Measurements from ENCODE around the gene FITM1. TPM values are rescaled to one million over a fixed set of nuclear protein-coding genes. Genes with fewer than 3 reads are reported as not detected.
A peak's percentile ranks its signal among the peaks of the same experiment; 100 is the strongest.

Gene FITM1
- polyA plus RNA-seq, 2 of the 4 experiments (the other 2 are of a cell fraction): 0.06 TPM; not detected in 1

DNA sequence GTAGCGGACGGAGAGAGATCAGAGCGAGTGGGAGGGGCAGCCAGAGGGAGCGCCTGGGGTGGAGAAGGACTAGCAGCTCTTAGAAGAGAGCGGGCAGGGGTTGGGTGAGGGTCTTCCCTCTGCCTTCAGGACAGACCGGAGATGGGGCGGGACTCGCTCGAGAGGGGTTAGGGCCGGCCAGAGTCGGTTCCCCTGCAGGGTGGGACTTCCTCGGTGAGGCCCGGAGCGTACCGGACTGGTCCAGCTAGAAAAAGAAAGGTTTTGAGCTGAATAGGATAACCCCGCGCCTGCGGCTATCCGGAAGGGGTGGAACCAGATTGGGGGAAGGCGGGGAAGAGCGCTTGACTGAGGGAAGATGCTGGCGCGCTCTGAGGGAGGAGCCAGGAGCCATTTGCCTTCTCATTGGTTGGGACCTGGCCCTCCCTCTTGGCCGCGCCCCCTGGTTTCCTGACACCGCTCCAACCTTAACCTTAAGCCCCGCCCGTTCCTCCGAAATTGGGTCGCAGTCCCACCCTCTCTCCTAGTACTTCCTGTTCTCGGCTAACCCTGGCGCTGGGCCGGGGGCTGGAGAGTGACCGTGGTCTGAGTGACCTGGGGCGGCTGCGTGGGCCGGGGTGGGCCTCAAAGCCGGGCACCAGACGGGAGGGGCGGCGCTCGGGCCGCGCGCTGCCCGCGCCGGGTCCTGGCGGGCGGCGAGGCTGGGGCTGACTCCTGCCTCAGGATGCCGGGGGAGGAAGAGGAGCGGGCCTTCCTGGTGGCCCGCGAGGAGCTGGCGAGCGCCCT, 16.7 kb downstream of the FITM1 start, which contains the start of gene RNF31:
RNF31 (plus strand) TSS at position 521 of the 783 bp plus-strand sequence; CDS start at position 722, 201 bp downstream.
- POLR2A ChIA-PET: interaction anchor here (0.5 to 2.5 kb wide), 12 partner anchors 9 to 95 kb away, joined by 3 to 18 read pairs (median 4); partner anchors contain the start of genes CARMIL3, CHMP4A, DCAF11 and IRF9
- no peak for FAIRE-seq

DNA sequence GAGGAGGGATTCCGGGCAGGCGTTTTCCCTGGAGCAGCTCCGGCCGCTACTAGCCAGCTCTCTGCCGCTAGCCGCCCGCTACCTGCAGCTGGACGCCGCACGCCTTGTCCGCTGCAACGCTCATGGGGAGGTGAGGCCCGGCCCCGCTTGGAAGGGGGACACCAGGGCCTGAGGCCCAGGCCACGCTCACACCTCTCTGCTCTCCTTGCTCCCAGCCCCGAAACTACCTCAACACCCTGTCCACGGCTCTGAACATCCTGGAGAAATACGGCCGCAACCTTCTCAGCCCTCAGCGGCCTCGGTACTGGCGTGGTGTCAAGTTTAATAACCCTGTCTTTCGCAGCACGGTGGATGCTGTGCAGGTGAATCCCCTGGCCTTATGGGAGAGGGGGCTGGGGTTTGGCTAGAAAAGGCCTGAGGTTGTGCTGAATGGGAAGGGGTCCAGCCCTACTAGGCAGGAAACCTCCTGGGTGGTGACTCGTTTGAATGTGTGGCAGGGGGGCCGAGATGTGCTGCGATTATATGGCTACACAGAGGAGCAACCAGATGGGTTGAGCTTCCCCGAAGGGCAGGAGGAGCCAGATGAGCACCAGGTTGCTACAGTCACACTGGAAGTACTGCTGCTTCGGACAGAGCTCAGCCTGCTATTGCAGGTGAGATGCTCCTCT, 17.4 kb downstream of the FITM1 start:
- peak overlapping the region; percentile 89 for H3K4me3 ChIP-seq
- POLR2A ChIA-PET: interaction anchor here (0.6 to 2.5 kb wide), 2 partner anchors 12 to 33 kb away, joined by 3 to 13 read pairs; partner anchors contain the start of genes DCAF11, NRL and PSME1
- H3K27ac ChIP-seq: peak overlapping the region; percentile 91 to 98
- no peak for ATAC-seq
- WGBS (ENCODE audit: missing lambda C conversion rate): 10% methylated on average over 19 of the region's 29 CpGs
- TF ChIP-seq ZC3H11A (IDR thresholded peaks at IDR 0.05) (no peak), NFE2L2 (conservative IDR thresholded peaks at IDR 0.05; ENCODE audit: low read length) (no peak), ESRRA (IDR thresholded peaks at IDR 0.05; ENCODE audit: borderline replicate concordance, low read length) (no peak), KDM1A (IDR thresholded peaks at IDR 0.05; ENCODE audit: low read depth) (no peak), RCOR1 (IDR thresholded peaks at IDR 0.05; ENCODE audit: low read depth, low read length) (no peak), HOXB5 (CRISPR knock-in tag; IDR thresholded peaks at IDR 0.05) (no peak), BHLHE40 (IDR thresholded peaks at IDR 0.05; ENCODE audit: low read depth, low read length) (no peak), KDM5A (IDR thresholded peaks at IDR 0.05) (no peak), NR3C1 (IDR thresholded peaks at IDR 0.05) (no peak), PHF8 (IDR thresholded peaks at IDR 0.05; ENCODE audit: borderline replicate concordance, low read depth) (no peak), POLR2A (IDR thresholded peaks at IDR 0.05; ENCODE audit: low read length) (no peak), ZFP36 (IDR thresholded peaks at IDR 0.05; ENCODE audit: borderline replicate concordance, partially characterized antibody) (no peak), RARB (CRISPR knock-in tag; IDR thresholded peaks at IDR 0.05) (no peak), CBX8 (IDR thresholded peaks at IDR 0.05) (no peak), TFCP2L1 (CRISPR knock-in tag; IDR thresholded peaks at IDR 0.05) (no peak), FOSB (CRISPR knock-in tag; IDR thresholded peaks at IDR 0.05) (no peak), SREBF2 (IDR thresholded peaks at IDR 0.05) (no peak)
- TF ChIP-seq, protein P1, sequence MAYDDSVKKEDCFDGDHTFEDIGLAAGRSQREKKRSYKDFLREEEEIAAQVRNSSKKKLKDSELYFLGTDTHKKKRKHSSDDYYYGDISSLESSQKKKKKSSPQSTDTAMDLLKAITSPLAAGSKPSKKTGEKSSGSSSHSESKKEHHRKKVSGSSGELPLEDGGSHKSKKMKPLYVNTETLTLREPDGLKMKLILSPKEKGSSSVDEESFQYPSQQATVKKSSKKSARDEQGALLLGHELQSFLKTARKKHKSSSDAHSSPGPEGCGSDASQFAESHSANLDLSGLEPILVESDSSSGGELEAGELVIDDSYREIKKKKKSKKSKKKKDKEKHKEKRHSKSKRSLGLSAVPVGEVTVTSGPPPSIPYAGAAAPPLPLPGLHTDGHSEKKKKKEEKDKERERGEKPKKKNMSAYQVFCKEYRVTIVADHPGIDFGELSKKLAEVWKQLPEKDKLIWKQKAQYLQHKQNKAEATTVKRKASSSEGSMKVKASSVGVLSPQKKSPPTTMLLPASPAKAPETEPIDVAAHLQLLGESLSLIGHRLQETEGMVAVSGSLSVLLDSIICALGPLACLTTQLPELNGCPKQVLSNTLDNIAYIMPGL (CRISPR knock-in tag; IDR thresholded peaks at IDR 0.05; ENCODE audit: borderline replicate concordance): no peak
- TF ChIP-seq, protein P2, sequence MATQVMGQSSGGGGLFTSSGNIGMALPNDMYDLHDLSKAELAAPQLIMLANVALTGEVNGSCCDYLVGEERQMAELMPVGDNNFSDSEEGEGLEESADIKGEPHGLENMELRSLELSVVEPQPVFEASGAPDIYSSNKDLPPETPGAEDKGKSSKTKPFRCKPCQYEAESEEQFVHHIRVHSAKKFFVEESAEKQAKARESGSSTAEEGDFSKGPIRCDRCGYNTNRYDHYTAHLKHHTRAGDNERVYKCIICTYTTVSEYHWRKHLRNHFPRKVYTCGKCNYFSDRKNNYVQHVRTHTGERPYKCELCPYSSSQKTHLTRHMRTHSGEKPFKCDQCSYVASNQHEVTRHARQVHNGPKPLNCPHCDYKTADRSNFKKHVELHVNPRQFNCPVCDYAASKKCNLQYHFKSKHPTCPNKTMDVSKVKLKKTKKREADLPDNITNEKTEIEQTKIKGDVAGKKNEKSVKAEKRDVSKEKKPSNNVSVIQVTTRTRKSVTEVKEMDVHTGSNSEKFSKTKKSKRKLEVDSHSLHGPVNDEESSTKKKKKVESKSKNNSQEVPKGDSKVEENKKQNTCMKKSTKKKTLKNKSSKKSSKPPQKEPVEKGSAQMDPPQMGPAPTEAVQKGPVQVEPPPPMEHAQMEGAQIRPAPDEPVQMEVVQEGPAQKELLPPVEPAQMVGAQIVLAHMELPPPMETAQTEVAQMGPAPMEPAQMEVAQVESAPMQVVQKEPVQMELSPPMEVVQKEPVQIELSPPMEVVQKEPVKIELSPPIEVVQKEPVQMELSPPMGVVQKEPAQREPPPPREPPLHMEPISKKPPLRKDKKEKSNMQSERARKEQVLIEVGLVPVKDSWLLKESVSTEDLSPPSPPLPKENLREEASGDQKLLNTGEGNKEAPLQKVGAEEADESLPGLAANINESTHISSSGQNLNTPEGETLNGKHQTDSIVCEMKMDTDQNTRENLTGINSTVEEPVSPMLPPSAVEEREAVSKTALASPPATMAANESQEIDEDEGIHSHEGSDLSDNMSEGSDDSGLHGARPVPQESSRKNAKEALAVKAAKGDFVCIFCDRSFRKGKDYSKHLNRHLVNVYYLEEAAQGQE (IDR thresholded peaks at IDR 0.05): no peak
- FAIRE-seq: no peak
- peak overlapping the region; percentile 79 for H3K4me2 ChIP-seq
- DNase-seq (ENCODE audit: low read depth in 1 of 2, low spot score in 1 of 2): no peak
- no peaks in the 10 kb centered on the region for H3K9me3 ChIP-seq
- peaks cover 14% of the 10 kb centered on the region for H3K4me1 ChIP-seq
- CTCF ChIA-PET: interaction anchor here (1.6 to 12.6 kb wide), 4 partner anchors 11 to 40 kb away, joined by 4 to 168 read pairs (median 13); partner anchors contain the start of genes IRF9 and PSME1

More for the DNA sequence above, 16.7 kb downstream of the FITM1 start, which contains the start of gene RNF31:
- H3K4me2 ChIP-seq: peak within 1 kb of the TSS; percentile 85
- ATAC-seq: peak; percentile 89 to 94
- under 1% methylated on average over 30 of the region's 57 CpGs for WGBS (ENCODE audit: missing lambda C conversion rate)
- no peak for TF ChIP-seq RAD21 (conservative IDR thresholded peaks at IDR 0.05 in 1 of 2, IDR thresholded peaks at IDR 0.05 in 1 of 2)
- TF ChIP-seq HEYL (CRISPR knock-in tag; IDR thresholded peaks at IDR 0.05): no peak
- TF ChIP-seq FOSB (CRISPR knock-in tag; IDR thresholded peaks at IDR 0.05): no peak
- peak; percentile 42; the same call in 1 of the 2 replicates for TF ChIP-seq POLR2A (IDR thresholded peaks at IDR 0.05; ENCODE audit: low read length)
- no peak for TF ChIP-seq RARB (CRISPR knock-in tag; IDR thresholded peaks at IDR 0.05)
- no peak for TF ChIP-seq ESRRA (IDR thresholded peaks at IDR 0.05; ENCODE audit: borderline replicate concordance, low read length)
- peak; percentile 7 to 49; a peak in 2 of 5 replicates for TF ChIP-seq JUN (IDR thresholded peaks at IDR 0.05)
- peak; percentile 42; the same call in 1 of the 2 replicates for TF ChIP-seq PHF8 (IDR thresholded peaks at IDR 0.05; ENCODE audit: borderline replicate concordance, low read depth)
- no peak for TF ChIP-seq HOXB5 (CRISPR knock-in tag; IDR thresholded peaks at IDR 0.05)
- 0 out of 2 replicates have a peak, but pooled peaks have one; percentile 10 for TF ChIP-seq KDM5A (IDR thresholded peaks at IDR 0.05)
- TF ChIP-seq MAX (IDR thresholded peaks at IDR 0.05): 0 out of 2 replicates have a peak, but pooled peaks have one; percentile 9
- peaks cover 16% of the 10 kb centered on the region for H3K4me1 ChIP-seq
- CTCF ChIA-PET: interaction anchor here (0.8 to 12.6 kb wide), 10 partner anchors 8 to 69 kb away, joined by 3 to 168 read pairs (median 4); partner anchors contain the start of genes IRF9, MDP1 and PSME1
- H3K4me3 ChIP-seq: peak within 1 kb of the TSS; percentile 89
- H3K27ac ChIP-seq: peak within 1 kb of the TSS; percentile 91 to 98
- DNase-seq (ENCODE audit: low read depth in 1 of 2, low spot score in 1 of 2): peak; percentile 94 to 98
- H3K9me3 ChIP-seq: no peaks in the 10 kb centered on the region

Data from A549 (cell line).